GM19467 (cell line): ENCODE measurements around the gene TMEM121.

Experiments used
- ATAC-seq: cut with Tn5 transposase; IDR thresholded peaks from one replicate; pipeline ENCODE4 v1.9.1; 2021; ENCODE audit warnings: mild to moderate bottlenecking, moderate library complexity; ENCODE audit not compliant: unreplicated experiment

The TMEM121 gene

GRCh38 chr14:105527826-105528585 lies 1.6 kb downstream of the TMEM121 start:
- no peak for ATAC-seq

GRCh38 chr14:105528586-105529318 lies 2.4 kb downstream of the TMEM121 start:
- no peak for ATAC-seq

- ATAC-seq: no peak
These were observed 2.9 kb downstream of the TMEM121 start for GRCh38 chr14:105529319-105529568.

- ATAC-seq: no peak
These were observed 3.3 kb downstream of the TMEM121 start for GRCh38 chr14:105529569-105530284.

- no peak for ATAC-seq
These were observed 4.1 kb downstream of the TMEM121 start for GRCh38 chr14:105530285-105531087.

GRCh38 chr14:105531088-105531893 lies 4.9 kb downstream of the TMEM121 start:
- ATAC-seq: no peak

GRCh38 chr14:105531894-105532623 lies 5.7 kb downstream of the TMEM121 start:
- no peak for ATAC-seq

GRCh38 chr14:105532735-105533141 lies 6.4 kb downstream of the TMEM121 start:
- ATAC-seq: peak; percentile 43

- ATAC-seq: no peak
These were observed 7.0 kb downstream of the TMEM121 start for GRCh38 chr14:105533391-105533790.

GRCh38 chr14:105533811-105534498 lies 7.6 kb downstream of the TMEM121 start:
- no peak for ATAC-seq

- no peak for ATAC-seq
These were observed 8.2 kb downstream of the TMEM121 start for GRCh38 chr14:105534586-105534985.

- no peak for ATAC-seq
These were observed 9.7 kb downstream of the TMEM121 start for GRCh38 chr14:105536051-105536450.

GRCh38 chr14:105536691-105537579 lies 10.6 kb downstream of the TMEM121 start:
- ATAC-seq: no peak

GRCh38 chr14:105537580-105538474 lies 11.4 kb downstream of the TMEM121 start:
- no peak for ATAC-seq

GRCh38 chr14:105538481-105539049 lies 12.2 kb downstream of the TMEM121 start:
- ATAC-seq: no peak

- ATAC-seq: no peak
These were observed 14.4 kb downstream of the TMEM121 start for GRCh38 chr14:105540811-105541210.
